ENCODE results near the gene YLPM1.

- TF ChIP-seq CTCF (conservative IDR thresholded peaks at IDR 0.05; ENCODE audit: low read depth, low read length) (no peak), EZH2 (IDR thresholded peaks at IDR 0.05; ENCODE audit: borderline replicate concordance, low read depth, low read length, poor library complexity, severe bottlenecking) (no peak)
Observed at GRCh38 chr14:74865156-74865555, 102.0 kb downstream of the YLPM1 start.

Measured in A673 (cell line).